OCI-LY1 (cell line): ENCODE results near the gene FBLN2.

Source experiments
- H2AFZ ChIP-seq: fragments of 200-600 bp; sonication (generic), shearing (Covaris generic); 2 replicates; pipeline ENCODE4 v1.6.0; 2014; ENCODE audit warnings: antibody characterized with exemption, mild to moderate bottlenecking, low read length
- H3F3A ChIP-seq: fragments of 200-600 bp; sonication (generic), shearing (Covaris generic); 2 replicates; pipeline ENCODE4 v1.6.0; 2014; ENCODE audit warnings: mild to moderate bottlenecking, antibody characterized with exemption, low read length, moderate library complexity; ENCODE audit not compliant: insufficient read depth
- H3K27ac ChIP-seq: fragments of 200-600 bp; sonication (generic); 2 replicates; pipeline ENCODE4 v1.5.1; 2014; ENCODE audit warnings: low read length, mixed run types, mild to moderate bottlenecking, low read depth; ENCODE audit not compliant: poor library complexity, severe bottlenecking
- H3K27me3 ChIP-seq: fragments of 200-600 bp; sonication (generic); 2 replicates; pipeline ENCODE4 v1.6.0; 2014; ENCODE audit warnings: antibody characterized with exemption, mild to moderate bottlenecking, low read length, moderate library complexity; ENCODE audit not compliant: insufficient read depth
- H3K36me3 ChIP-seq: fragments of 200-600 bp; sonication (generic); 2 replicates; pipeline ENCODE4 v1.6.1; 2014; ENCODE audit warnings: mild to moderate bottlenecking, antibody characterized with exemption, low read length, moderate library complexity, mixed read lengths; ENCODE audit not compliant: insufficient read depth
- H3K4me1 ChIP-seq: fragments of 200-600 bp; sonication (generic); 2 replicates; pipeline ENCODE4 v1.5.1; 2014; ENCODE audit warnings: mild to moderate bottlenecking, low read length, moderate library complexity; ENCODE audit not compliant: insufficient read depth, severe bottlenecking
- H3K4me2 ChIP-seq: fragments of 200-600 bp; sonication (generic), shearing (Covaris generic); 2 replicates; pipeline ENCODE4 v1.6.1; 2014; ENCODE audit warnings: low read length
- H3K4me3 ChIP-seq: fragments of 200-600 bp; sonication (generic); 2 replicates; pipeline ENCODE4 v1.5.1; 2014; ENCODE audit warnings: low read length, low read depth, mild to moderate bottlenecking, mixed read lengths; ENCODE audit not compliant: poor library complexity, severe bottlenecking
- H3K79me2 ChIP-seq: fragments of 200-600 bp; shearing (Covaris generic); 2 replicates; pipeline ENCODE4 v1.6.1; 2016; ENCODE audit warnings: mixed run types, low read length, mixed read lengths; ENCODE audit not compliant: insufficient read depth
- H3K9ac ChIP-seq: fragments of 200-600 bp; sonication (generic), shearing (Covaris generic); 2 replicates; pipeline ENCODE4 v1.6.1; 2014; ENCODE audit warnings: mild to moderate bottlenecking, low read length, mixed read lengths
- H3K9me2 ChIP-seq: fragments of 200-600 bp; sonication (generic), shearing (Covaris generic); 2 replicates; pipeline ENCODE4 v1.6.1; 2014; ENCODE audit warnings: low read depth, mild to moderate bottlenecking, low read length, mixed read lengths
- H3K9me3 ChIP-seq: fragments of 200-600 bp; shearing (Covaris generic); 2 replicates; pipeline ENCODE4 v1.6.1; 2014; ENCODE audit warnings: low read length, mixed read lengths
- H4K20me1 ChIP-seq: fragments of 200-600 bp; sonication (generic), shearing (Covaris generic); 2 replicates; pipeline ENCODE4 v1.6.0; 2016; ENCODE audit warnings: mild to moderate bottlenecking, low read length; ENCODE audit not compliant: insufficient read depth
- EZH2 ChIP-seq: fragments of 200-600 bp; sonication (generic), shearing (Covaris generic); IDR thresholded peaks from 2 replicates; pipeline ENCODE4 v1.8.0; 2017; ENCODE audit warnings: borderline replicate concordance, mixed run types, mild to moderate bottlenecking, antibody characterized with exemption, low read length, moderate library complexity, mixed read lengths
- TF ChIP-seq, protein P1 (sequence below): fragments of 200-600 bp; sonication (generic), shearing (Covaris generic); IDR thresholded peaks from 2 replicates; pipeline ENCODE4 v1.5.1; 2017; ENCODE audit warnings: mild to moderate bottlenecking, antibody characterized with exemption, low read length, moderate library complexity, mixed read lengths

Gene FBLN2

DNA sequence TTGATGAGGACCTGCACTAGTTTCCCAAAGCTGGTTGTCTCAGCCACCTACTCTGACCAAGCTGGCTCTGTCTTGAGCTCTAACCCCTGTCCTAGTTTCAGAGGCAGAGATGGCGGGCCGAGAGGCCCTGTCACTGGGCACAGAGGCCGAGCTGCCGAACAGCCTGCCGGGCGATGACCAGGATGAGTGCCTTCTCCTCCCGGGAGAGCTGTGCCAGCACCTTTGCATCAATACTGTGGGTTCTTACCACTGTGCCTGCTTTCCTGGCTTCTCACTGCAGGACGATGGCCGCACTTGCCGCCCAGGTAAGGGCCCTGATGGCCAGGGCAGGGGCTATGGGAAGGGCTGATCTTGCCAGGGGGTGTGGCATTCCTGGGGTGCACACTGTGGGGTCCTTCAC is 69.1 kb downstream of the FBLN2 start:
- Histone ChIP-seq H3K4me3 (no peak overlapping the region), H4K20me1 (no peaks in the 10 kb centered on the region), H3K9me2 (no peaks in the 10 kb centered on the region), H3F3A (no peaks in the 10 kb centered on the region), H3K9me3 (no peaks in the 10 kb centered on the region), H3K9ac (no peak overlapping the region), H3K4me1 (no peaks in the 10 kb centered on the region), H3K27me3 (no peaks in the 10 kb centered on the region), H3K4me2 (no peak overlapping the region), H3K79me2 (no peaks in the 10 kb centered on the region), H2AFZ (no peak overlapping the region), H3K27ac (no peak overlapping the region), H3K36me3 (no peaks in the 10 kb centered on the region)
- TF ChIP-seq, protein P1, sequence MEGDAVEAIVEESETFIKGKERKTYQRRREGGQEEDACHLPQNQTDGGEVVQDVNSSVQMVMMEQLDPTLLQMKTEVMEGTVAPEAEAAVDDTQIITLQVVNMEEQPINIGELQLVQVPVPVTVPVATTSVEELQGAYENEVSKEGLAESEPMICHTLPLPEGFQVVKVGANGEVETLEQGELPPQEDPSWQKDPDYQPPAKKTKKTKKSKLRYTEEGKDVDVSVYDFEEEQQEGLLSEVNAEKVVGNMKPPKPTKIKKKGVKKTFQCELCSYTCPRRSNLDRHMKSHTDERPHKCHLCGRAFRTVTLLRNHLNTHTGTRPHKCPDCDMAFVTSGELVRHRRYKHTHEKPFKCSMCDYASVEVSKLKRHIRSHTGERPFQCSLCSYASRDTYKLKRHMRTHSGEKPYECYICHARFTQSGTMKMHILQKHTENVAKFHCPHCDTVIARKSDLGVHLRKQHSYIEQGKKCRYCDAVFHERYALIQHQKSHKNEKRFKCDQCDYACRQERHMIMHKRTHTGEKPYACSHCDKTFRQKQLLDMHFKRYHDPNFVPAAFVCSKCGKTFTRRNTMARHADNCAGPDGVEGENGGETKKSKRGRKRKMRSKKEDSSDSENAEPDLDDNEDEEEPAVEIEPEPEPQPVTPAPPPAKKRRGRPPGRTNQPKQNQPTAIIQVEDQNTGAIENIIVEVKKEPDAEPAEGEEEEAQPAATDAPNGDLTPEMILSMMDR, result no peak
- TF ChIP-seq EZH2, result no peak

DNA sequence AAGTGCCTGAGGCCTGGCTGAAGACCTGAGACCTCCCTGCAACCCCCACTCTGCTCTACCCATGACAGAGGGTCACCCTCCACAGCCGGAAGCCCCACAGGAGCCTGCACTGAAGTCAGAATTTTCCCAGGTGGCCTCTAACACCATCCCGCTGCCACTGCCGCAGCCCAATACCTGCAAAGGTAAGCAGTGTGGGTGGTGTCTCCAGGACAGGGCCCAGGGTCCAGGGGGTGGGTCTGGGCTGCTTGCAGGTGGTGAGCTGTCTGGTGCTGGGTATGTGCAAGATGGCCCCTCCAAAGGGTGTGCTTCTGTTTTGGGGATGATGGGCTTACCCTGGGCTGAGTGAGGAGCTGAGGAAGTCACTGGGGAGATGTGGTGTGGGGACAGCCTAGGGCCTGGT is 69.9 kb downstream of the FBLN2 start:
- H3K9ac ChIP-seq, result no peak overlapping the region
- TF ChIP-seq, protein P1, result no peak
- no peak for TF ChIP-seq EZH2
- no peaks in the 10 kb centered on the region for H4K20me1 ChIP-seq
- no peaks in the 10 kb centered on the region for H3K9me3 ChIP-seq
- no peaks in the 10 kb centered on the region for H3K79me2 ChIP-seq
- H3K27ac ChIP-seq, result no peak overlapping the region
- H3K4me3 ChIP-seq, result no peak overlapping the region
- no peaks in the 10 kb centered on the region for H3F3A ChIP-seq
- H3K27me3 ChIP-seq, result no peaks in the 10 kb centered on the region
- no peak overlapping the region for H2AFZ ChIP-seq
- H3K36me3 ChIP-seq, result no peaks in the 10 kb centered on the region
- no peak overlapping the region for H3K4me2 ChIP-seq
- H3K9me2 ChIP-seq, result no peaks in the 10 kb centered on the region
- H3K4me1 ChIP-seq, result no peaks in the 10 kb centered on the region

DNA sequence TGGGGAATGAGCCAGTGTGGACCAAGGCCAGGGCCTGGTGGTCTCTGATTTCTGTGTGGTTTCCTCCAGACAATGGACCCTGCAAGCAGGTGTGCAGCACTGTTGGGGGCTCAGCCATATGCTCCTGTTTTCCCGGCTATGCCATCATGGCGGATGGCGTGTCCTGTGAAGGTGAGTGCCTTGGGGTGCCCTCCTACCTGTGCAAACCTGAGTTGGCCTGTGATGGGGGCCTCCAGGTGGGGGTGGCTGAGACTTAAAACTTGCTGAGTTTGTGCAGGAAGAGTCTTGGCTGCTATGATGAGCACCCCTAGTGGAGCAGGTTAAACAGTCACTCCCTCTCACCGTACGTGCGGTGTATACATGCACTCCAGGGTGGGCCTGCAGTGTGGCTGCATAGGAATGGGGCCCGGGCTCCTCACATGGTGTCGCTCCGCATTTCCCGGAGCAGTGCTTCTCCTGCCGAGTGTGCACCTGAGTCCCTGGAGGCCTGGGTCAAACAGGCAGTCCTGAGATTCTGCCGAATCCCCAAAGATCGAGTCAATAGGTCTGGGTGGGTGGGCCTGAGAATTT is 70.8 kb downstream of the FBLN2 start:
- no peaks in the 10 kb centered on the region for H3K9me3 ChIP-seq

DNA sequence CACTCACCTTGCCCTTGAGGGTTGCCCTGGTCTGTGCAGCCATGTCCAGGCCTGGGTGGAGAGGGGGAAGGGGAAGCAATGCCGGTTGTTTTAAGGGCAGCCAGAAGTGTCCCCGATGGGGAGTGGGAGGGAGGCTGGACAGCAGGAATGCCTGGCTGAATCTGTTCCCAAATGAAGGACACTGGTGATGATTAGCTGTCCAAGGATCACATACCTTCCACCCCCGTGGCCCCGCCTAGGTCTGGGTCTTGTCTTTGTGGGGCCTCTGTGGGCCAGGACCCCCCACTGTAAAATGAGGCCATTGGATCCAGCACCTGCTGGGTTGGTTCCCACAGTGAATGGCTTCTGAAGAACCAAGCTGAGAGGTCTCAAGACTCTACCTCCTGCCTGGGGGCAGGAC is 71.4 kb downstream of the FBLN2 start:
- no peaks in the 10 kb centered on the region for H3K36me3 ChIP-seq
- H3K27ac ChIP-seq, result no peak overlapping the region
- no peaks in the 10 kb centered on the region for H3K4me1 ChIP-seq
- no peaks in the 10 kb centered on the region for H3K79me2 ChIP-seq
- H3K4me2 ChIP-seq, result no peak overlapping the region
- no peaks in the 10 kb centered on the region for H4K20me1 ChIP-seq
- no peak for TF ChIP-seq EZH2
- TF ChIP-seq, protein P1, result no peak
- no peaks in the 10 kb centered on the region for H3K27me3 ChIP-seq
- H3K9me3 ChIP-seq, result no peaks in the 10 kb centered on the region
- no peak overlapping the region for H2AFZ ChIP-seq
- H3F3A ChIP-seq, result no peaks in the 10 kb centered on the region
- no peaks in the 10 kb centered on the region for H3K9me2 ChIP-seq
- no peak overlapping the region for H3K9ac ChIP-seq
- no peak overlapping the region for H3K4me3 ChIP-seq

More for the DNA sequence above, 70.8 kb downstream of the FBLN2 start:
- Histone ChIP-seq H2AFZ (no peak overlapping the region), H3K4me3 (no peak overlapping the region), H3K36me3 (no peaks in the 10 kb centered on the region), H4K20me1 (no peaks in the 10 kb centered on the region), H3K4me2 (no peak overlapping the region), H3K9me2 (no peaks in the 10 kb centered on the region), H3F3A (no peaks in the 10 kb centered on the region), H3K4me1 (no peaks in the 10 kb centered on the region), H3K79me2 (no peaks in the 10 kb centered on the region), H3K9ac (no peak overlapping the region), H3K27me3 (no peaks in the 10 kb centered on the region), H3K27ac (no peak overlapping the region)
- TF ChIP-seq EZH2, result no peak
